ENCODE results near the gene CCR6. TPM values are rescaled to one million over a fixed set of nuclear protein-coding genes. Genes with fewer than 3 reads are reported as not detected.

Gene CCR6
- total and polyA plus RNA-seq, 2 donors (not counting 3 experiments of a cell fraction or from before 2014, with no cell fraction given) = not detected

- no peak overlapping the region for H3K9ac ChIP-seq (replicated peaks; ENCODE audit: extremely low read depth, insufficient read depth, low read length)
- H3K4me3 ChIP-seq (replicated peaks in 1 of 3; ENCODE audit: insufficient read depth in 1 of 3, low read depth in 1 of 3, low read length in 3 of 3) = no peak overlapping the region
- CTCF ChIA-PET = no interaction called here
- intact Hi-C loops (cut with micrococcal nuclease) (no loop called here), dilution Hi-C loops (cut with MboI; ENCODE audit: extremely low pct_ligation_motif_present, low sequenced_read_pairs) (no loop called here)
- BruUV-seq (replicated peaks) = no TSS peak
- no peaks in the 10 kb centered on the region for H3K79me2 ChIP-seq (ENCODE audit: control insufficient read depth, insufficient read depth, low read length)
- no peaks in the 10 kb centered on the region for H3K36me3 ChIP-seq (ENCODE audit: control insufficient read depth in 2 of 2, extremely low read depth in 1 of 2, insufficient read depth in 2 of 2, low read length in 2 of 2)
- H4K20me1 ChIP-seq (replicated peaks; ENCODE audit: control insufficient read depth, extremely low read depth, insufficient read depth, low read length) = no peaks in the 10 kb centered on the region
- no peak overlapping the region for H3K4me2 ChIP-seq (ENCODE audit: insufficient read depth, low read length)
- no peaks in the 10 kb centered on the region for H3K4me1 ChIP-seq (ENCODE audit: control insufficient read depth, extremely low read depth, insufficient read depth, low read length)
- DNase-seq (ENCODE audit: low read depth, low spot score) (no peak), FAIRE-seq (no peak)
- no peaks in the 10 kb centered on the region for H3K27me3 ChIP-seq (ENCODE audit: control insufficient read depth in 2 of 2, insufficient read depth in 2 of 2, low read length in 2 of 2)
- TF ChIP-seq POLR2AphosphoS5 (IDR thresholded peaks at IDR 0.05; ENCODE audit: insufficient read depth, low read depth, low read length) = no peak
- TF ChIP-seq GATA2 (IDR thresholded peaks at IDR 0.05; ENCODE audit: insufficient read depth, insufficient read length, low read depth, low read length) = no peak
- TF ChIP-seq MYC (IDR thresholded peaks at IDR 0.05; ENCODE audit: low read depth, low read length) = no peak
- TF ChIP-seq JUN (IDR thresholded peaks at IDR 0.05; ENCODE audit: borderline replicate concordance, insufficient read depth, insufficient read length, low read depth) = no peak
- TF ChIP-seq POLR2A (IDR thresholded peaks at IDR 0.05; ENCODE audit: low read depth, low read length) = no peak
- no peak for TF ChIP-seq EZH2 (IDR thresholded peaks at IDR 0.05; ENCODE audit: borderline replicate concordance, low read depth, low read length, severe bottlenecking)
- TF ChIP-seq, protein P1, sequence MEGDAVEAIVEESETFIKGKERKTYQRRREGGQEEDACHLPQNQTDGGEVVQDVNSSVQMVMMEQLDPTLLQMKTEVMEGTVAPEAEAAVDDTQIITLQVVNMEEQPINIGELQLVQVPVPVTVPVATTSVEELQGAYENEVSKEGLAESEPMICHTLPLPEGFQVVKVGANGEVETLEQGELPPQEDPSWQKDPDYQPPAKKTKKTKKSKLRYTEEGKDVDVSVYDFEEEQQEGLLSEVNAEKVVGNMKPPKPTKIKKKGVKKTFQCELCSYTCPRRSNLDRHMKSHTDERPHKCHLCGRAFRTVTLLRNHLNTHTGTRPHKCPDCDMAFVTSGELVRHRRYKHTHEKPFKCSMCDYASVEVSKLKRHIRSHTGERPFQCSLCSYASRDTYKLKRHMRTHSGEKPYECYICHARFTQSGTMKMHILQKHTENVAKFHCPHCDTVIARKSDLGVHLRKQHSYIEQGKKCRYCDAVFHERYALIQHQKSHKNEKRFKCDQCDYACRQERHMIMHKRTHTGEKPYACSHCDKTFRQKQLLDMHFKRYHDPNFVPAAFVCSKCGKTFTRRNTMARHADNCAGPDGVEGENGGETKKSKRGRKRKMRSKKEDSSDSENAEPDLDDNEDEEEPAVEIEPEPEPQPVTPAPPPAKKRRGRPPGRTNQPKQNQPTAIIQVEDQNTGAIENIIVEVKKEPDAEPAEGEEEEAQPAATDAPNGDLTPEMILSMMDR (IDR thresholded peaks at IDR 0.05; ENCODE audit: extremely low read depth in 1 of 2, insufficient read depth in 1 of 2, low read depth in 1 of 2, low read length in 2 of 2) = no peak
- TF ChIP-seq, protein P2, sequence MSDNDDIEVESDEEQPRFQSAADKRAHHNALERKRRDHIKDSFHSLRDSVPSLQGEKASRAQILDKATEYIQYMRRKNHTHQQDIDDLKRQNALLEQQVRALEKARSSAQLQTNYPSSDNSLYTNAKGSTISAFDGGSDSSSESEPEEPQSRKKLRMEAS (IDR thresholded peaks at IDR 0.05; ENCODE audit: insufficient read depth, insufficient read length) = no peak
- no peak for TF ChIP-seq FOS (IDR thresholded peaks at IDR 0.05; ENCODE audit: borderline replicate concordance, insufficient read depth, low read length)
- POLR2A ChIA-PET = no interaction called here
- no peak overlapping the region for H3K27ac ChIP-seq (ENCODE audit: insufficient read depth, low read depth, low read length)
- H3K9me3 ChIP-seq (replicated peaks; ENCODE audit: control insufficient read depth, insufficient read depth, low read length) = no peaks in the 10 kb centered on the region
- no peak overlapping the region for H2AFZ ChIP-seq (ENCODE audit: low read depth, low read length)
- no peaks in the 10 kb centered on the region for H3K9me1 ChIP-seq (replicated peaks; ENCODE audit: control insufficient read depth, extremely low read depth, insufficient read depth, low read length)
Measured at GRCh38 chr6:167094820-167095637, 27.9 kb upstream of the CCR6 start.

Data from endothelial cell of umbilical vein (primary cell).